Endothelial cell of umbilical vein (primary cell): ENCODE results near the gene EFHD1.

Source experiments
- CTCF ChIP-seq, 2 donors: IDR thresholded peaks; 1 replicate in 1 of 2; 2 replicates in 1 of 2; pipeline ENCODE4 v1.5.1; 2011; ENCODE audit warnings: low read length in 2 of 2, mild to moderate bottlenecking in 2 of 2, moderate library complexity in 2 of 2, control low read depth in 1 of 2, inconsistent platforms in 1 of 2, low read depth in 1 of 2; ENCODE audit not compliant: insufficient read depth in 1 of 2; ENCODE audit errors: extremely low read depth in 1 of 2
- EZH2 ChIP-seq: IDR thresholded peaks from 2 replicates; pipeline ENCODE4 v1.6.1; 2012; ENCODE audit warnings: borderline replicate concordance, low read depth, mild to moderate bottlenecking, moderate library complexity, low read length, inconsistent platforms; ENCODE audit not compliant: severe bottlenecking
- GATA2 ChIP-seq: IDR thresholded peaks from 2 replicates; pipeline ENCODE4 v1.7.0; 2011; ENCODE audit warnings: low read depth, mild to moderate bottlenecking, moderate library complexity, mixed read lengths, low read length; ENCODE audit not compliant: insufficient read length, insufficient read depth
- JUN ChIP-seq: IDR thresholded peaks from 2 replicates; pipeline ENCODE4 v1.6.1; 2011; ENCODE audit warnings: borderline replicate concordance, low read depth; ENCODE audit not compliant: insufficient read length, insufficient read depth
- MAX ChIP-seq: IDR thresholded peaks from 2 replicates; pipeline ENCODE4 v1.6.1; 2011; ENCODE audit not compliant: insufficient read depth, insufficient read length
- POLR2A ChIP-seq: IDR thresholded peaks from 2 replicates; pipeline ENCODE4 v1.6.1; 2012; ENCODE audit warnings: low read depth, mild to moderate bottlenecking, control low read depth, low read length
- POLR2AphosphoS5 ChIP-seq: IDR thresholded peaks from 2 replicates; pipeline ENCODE4 v1.6.1; 2012; ENCODE audit warnings: low read depth, mild to moderate bottlenecking, control low read depth, low read length, moderate library complexity; ENCODE audit not compliant: insufficient read depth

- no peak for TF ChIP-seq CTCF (IDR thresholded peaks at IDR 0.05; ENCODE audit: extremely low read depth in 1 of 2, insufficient read depth in 1 of 2, low read depth in 1 of 2, low read length in 2 of 2)
- no peak for TF ChIP-seq EZH2
- no peak for TF ChIP-seq POLR2A
- TF ChIP-seq POLR2AphosphoS5 = no peak
- no peak for TF ChIP-seq MAX
- TF ChIP-seq JUN = no peak
- no peak for TF ChIP-seq GATA2
Measured at GRCh38 chr2:232641153-232641848, 7.9 kb downstream of the EFHD1 start.
